ENCODE measurements around the gene SEMA6D.
A peak's percentile ranks its signal among the peaks of the same experiment; 100 is the strongest.

SEMA6D gene

DNA sequence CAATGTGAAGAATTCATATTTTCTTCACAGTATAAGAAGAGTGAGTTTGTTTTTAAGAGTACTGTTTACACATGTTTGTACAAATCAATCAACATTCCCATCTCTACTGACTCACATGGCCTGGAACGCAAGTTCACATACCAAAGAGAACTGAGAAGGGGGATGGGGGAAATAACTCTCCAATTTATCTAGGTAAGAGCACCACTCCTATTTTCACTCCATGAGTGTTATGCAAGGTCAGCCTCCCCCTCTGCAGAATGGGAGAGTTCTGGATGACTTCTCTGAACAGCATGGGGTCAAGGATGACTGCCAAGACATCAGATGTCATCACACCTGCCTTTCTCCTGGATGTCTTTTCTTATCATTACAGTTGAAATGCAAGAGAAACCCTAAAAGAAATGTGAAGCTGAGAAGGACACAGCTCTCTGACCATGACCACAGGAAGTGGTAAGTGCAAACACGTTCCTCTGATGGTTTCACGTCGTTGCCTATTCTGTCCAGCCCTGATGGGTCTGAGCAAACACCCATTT, 95.2 kb downstream of the SEMA6D start:
- peak; percentile 41 to 78 for DNase-seq (ENCODE audit: low read depth in 2 of 2)
- no peak overlapping the region for H3K4me3 ChIP-seq (replicated peaks in 1 of 2; ENCODE audit: low read depth in 2 of 2, low read length in 2 of 2)
- TF ChIP-seq, protein P1, sequence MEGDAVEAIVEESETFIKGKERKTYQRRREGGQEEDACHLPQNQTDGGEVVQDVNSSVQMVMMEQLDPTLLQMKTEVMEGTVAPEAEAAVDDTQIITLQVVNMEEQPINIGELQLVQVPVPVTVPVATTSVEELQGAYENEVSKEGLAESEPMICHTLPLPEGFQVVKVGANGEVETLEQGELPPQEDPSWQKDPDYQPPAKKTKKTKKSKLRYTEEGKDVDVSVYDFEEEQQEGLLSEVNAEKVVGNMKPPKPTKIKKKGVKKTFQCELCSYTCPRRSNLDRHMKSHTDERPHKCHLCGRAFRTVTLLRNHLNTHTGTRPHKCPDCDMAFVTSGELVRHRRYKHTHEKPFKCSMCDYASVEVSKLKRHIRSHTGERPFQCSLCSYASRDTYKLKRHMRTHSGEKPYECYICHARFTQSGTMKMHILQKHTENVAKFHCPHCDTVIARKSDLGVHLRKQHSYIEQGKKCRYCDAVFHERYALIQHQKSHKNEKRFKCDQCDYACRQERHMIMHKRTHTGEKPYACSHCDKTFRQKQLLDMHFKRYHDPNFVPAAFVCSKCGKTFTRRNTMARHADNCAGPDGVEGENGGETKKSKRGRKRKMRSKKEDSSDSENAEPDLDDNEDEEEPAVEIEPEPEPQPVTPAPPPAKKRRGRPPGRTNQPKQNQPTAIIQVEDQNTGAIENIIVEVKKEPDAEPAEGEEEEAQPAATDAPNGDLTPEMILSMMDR (IDR thresholded peaks at IDR 0.05; ENCODE audit: low read depth, low read length), result no peak

- no peak for DNase-seq (ENCODE audit: low read depth in 2 of 2)
- H3K4me3 ChIP-seq (replicated peaks in 1 of 2; ENCODE audit: low read depth in 2 of 2, low read length in 2 of 2), result no peak overlapping the region
- TF ChIP-seq, protein P1 (IDR thresholded peaks at IDR 0.05; ENCODE audit: low read depth, low read length), result no peak
Measured at GRCh38 chr15:47813748-47814384, 96.6 kb downstream of the SEMA6D start.

DNA sequence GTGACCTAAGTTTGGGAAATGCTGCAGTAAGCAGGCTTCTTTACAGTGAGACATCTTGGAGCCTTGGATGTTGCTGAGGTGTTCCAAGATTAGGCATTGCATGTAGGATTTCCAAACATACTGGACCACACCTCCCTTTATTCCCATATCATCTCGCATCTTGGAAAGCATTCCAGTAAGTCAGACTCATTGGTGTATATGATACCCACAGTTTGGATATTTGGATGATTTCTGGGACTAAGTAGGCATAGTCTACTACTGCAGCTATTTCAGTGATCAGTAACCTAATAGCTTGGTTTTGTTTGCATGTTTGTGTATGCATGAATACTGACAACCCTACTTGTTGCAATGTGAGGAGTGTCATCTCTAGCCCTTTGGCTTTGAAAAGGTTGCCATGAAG, 97.3 kb downstream of the SEMA6D start:
- TF ChIP-seq, protein P1 (IDR thresholded peaks at IDR 0.05; ENCODE audit: low read depth, low read length), result no peak
- no peak overlapping the region for H3K4me3 ChIP-seq (replicated peaks in 1 of 2; ENCODE audit: low read depth in 2 of 2, low read length in 2 of 2)
- no peak for DNase-seq (ENCODE audit: low read depth in 2 of 2)

- TF ChIP-seq, protein P1 (IDR thresholded peaks at IDR 0.05; ENCODE audit: low read depth, low read length), result no peak
- DNase-seq (ENCODE audit: low read depth in 2 of 2), result no peak
- H3K4me3 ChIP-seq (replicated peaks in 1 of 2; ENCODE audit: low read depth in 2 of 2, low read length in 2 of 2), result no peak overlapping the region
Measured at GRCh38 chr15:47817969-47818548, 100.8 kb downstream of the SEMA6D start.

GRCh38 chr15:47819158-47819557, 101.9 kb downstream of the SEMA6D start:
- TF ChIP-seq, protein P1 (IDR thresholded peaks at IDR 0.05; ENCODE audit: low read depth, low read length), result no peak
- no peak overlapping the region for H3K4me3 ChIP-seq (replicated peaks in 1 of 2; ENCODE audit: low read depth in 2 of 2, low read length in 2 of 2)
- peak in 1 of 2 donors; percentile 26 for DNase-seq (ENCODE audit: low read depth in 2 of 2)

- TF ChIP-seq, protein P1 (IDR thresholded peaks at IDR 0.05; ENCODE audit: low read depth, low read length), result no peak
- DNase-seq (ENCODE audit: low read depth in 2 of 2), result peak; percentile 67 to 81
- H3K4me3 ChIP-seq (replicated peaks in 1 of 2; ENCODE audit: low read depth in 2 of 2, low read length in 2 of 2), result no peak overlapping the region
Measured at GRCh38 chr15:47820057-47820746, 102.9 kb downstream of the SEMA6D start.
